Astrocyte (in vitro differentiated cells and primary cell): Measurements from ENCODE around the gene RAP1A. TPM values are rescaled to one million over a fixed set of nuclear protein-coding genes. Genes with fewer than 3 reads are reported as not detected.

Source experiments
- DNase-seq: peaks from one replicate; pipeline ENCODE4 v3.0.0-alpha.2; 2010; ENCODE audit warnings: low read depth
- FAIRE-seq: peaks from 2 replicates; lab custom pipeline; 2011; peaks lifted over from hg19 to GRCh38; lab: Jason Lieb, UNC
- H2AFZ ChIP-seq: 2 replicates; pipeline ENCODE4 v1.6.0; 2012; ENCODE audit warnings: low read depth, low read length, inconsistent platforms
- H3K27ac ChIP-seq: 2 replicates; pipeline ENCODE4 v1.5.1; 2011; ENCODE audit warnings: low read depth, low read length, inconsistent platforms
- H3K27me3 ChIP-seq: 2 replicates; pipeline ENCODE4 v1.6.0; 2011; ENCODE audit warnings: low read length, inconsistent platforms; ENCODE audit not compliant: insufficient read depth
- H3K36me3 ChIP-seq: 2 replicates; pipeline ENCODE4 v1.5.1; 2011; ENCODE audit warnings: low read length, inconsistent platforms; ENCODE audit not compliant: insufficient read depth
- H3K4me1 ChIP-seq: 2 replicates; pipeline ENCODE4 v1.5.1; 2011; ENCODE audit warnings: low read length, inconsistent platforms; ENCODE audit not compliant: insufficient read depth
- H3K4me2 ChIP-seq: 2 replicates; pipeline ENCODE4 v1.6.0; 2012; ENCODE audit warnings: low read length, inconsistent platforms
- H3K4me3 ChIP-seq: 2 replicates; pipeline ENCODE4 v1.5.1; 2011; ENCODE audit warnings: low read depth, mild to moderate bottlenecking, low read length, inconsistent platforms; ENCODE audit not compliant: insufficient read depth
- H3K79me2 ChIP-seq: 2 replicates; pipeline ENCODE4 v1.6.0; 2012; ENCODE audit warnings: mild to moderate bottlenecking, low read length, inconsistent platforms; ENCODE audit not compliant: insufficient read depth
- H3K9ac ChIP-seq: 2 replicates; pipeline ENCODE4 v1.6.0; 2012; ENCODE audit warnings: mild to moderate bottlenecking, low read length, inconsistent platforms
- H3K9me3 ChIP-seq: 2 replicates; pipeline ENCODE4 v1.5.1; 2012; ENCODE audit warnings: low read depth, mild to moderate bottlenecking, low read length, inconsistent platforms; ENCODE audit not compliant: insufficient read depth
- H4K20me1 ChIP-seq: 2 replicates; pipeline ENCODE4 v1.6.0; 2012; ENCODE audit warnings: low read length, inconsistent platforms; ENCODE audit not compliant: insufficient read depth
- H3K27ac Mint-ChIP-seq: one replicate; pipeline ENCODE4 v1.8.0; 2021; ENCODE audit warnings: mild to moderate bottlenecking, mixed read lengths; ENCODE audit not compliant: unreplicated experiment
- H3K27me3 Mint-ChIP-seq: one replicate; pipeline ENCODE4 v1.8.0; 2021; ENCODE audit warnings: low read depth, mixed read lengths; ENCODE audit not compliant: unreplicated experiment
- H3K36me3 Mint-ChIP-seq: one replicate; pipeline ENCODE4 v1.8.0; 2021; ENCODE audit warnings: low read depth, mixed read lengths; ENCODE audit not compliant: unreplicated experiment
- H3K4me1 Mint-ChIP-seq: one replicate; pipeline ENCODE4 v1.8.0; 2021; ENCODE audit warnings: low read depth, mixed read lengths; ENCODE audit not compliant: unreplicated experiment
- H3K4me3 Mint-ChIP-seq: one replicate; pipeline ENCODE4 v1.8.0; 2021; ENCODE audit warnings: mild to moderate bottlenecking, moderate library complexity, mixed read lengths; ENCODE audit not compliant: unreplicated experiment
- H3K9me3 Mint-ChIP-seq: one replicate; pipeline ENCODE4 v1.8.0; 2021; ENCODE audit warnings: mild to moderate bottlenecking, mixed read lengths; ENCODE audit not compliant: unreplicated experiment
- CTCF ChIP-seq: IDR thresholded peaks from 2 replicates; pipeline ENCODE4 v1.5.1; 2011; ENCODE audit warnings: low read depth, mild to moderate bottlenecking, inconsistent platforms, low read length, moderate library complexity; ENCODE audit not compliant: insufficient read depth
- EZH2 ChIP-seq: IDR thresholded peaks from 2 replicates; pipeline ENCODE4 v1.6.1; 2012; ENCODE audit warnings: mild to moderate bottlenecking, low read length, inconsistent platforms; ENCODE audit not compliant: insufficient read depth
- total RNA-seq: library from RNA; stranded (reverse); gene quantifications from 2 replicates; pipeline ENCODE4 v1.2.1, GENCODE V29; 2021

RAP1A gene
- total RNA-seq, 1 donor from 2014 or later: 66.6 TPM

DNA sequence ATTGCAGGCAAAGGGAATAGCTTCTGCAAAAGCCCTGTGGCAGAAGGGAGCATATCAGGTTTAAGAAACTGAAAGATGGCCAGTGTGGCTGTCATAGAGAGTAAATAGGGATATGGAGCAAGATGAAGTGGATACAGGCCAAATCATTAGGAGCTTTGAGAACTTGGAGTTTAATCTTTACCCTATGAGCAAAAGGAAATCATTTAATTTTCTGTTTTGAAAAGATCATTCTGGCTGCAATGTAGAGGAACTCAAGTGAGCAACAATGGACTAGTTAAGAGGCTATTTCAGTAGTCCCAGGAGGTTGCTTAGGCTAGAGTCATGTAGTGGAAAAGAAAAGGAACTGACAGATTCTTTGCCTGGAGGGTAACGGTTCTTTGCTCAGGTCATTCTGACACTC lies 47.2 kb downstream of the RAP1A start:
- H3K4me2 ChIP-seq: no peak overlapping the region
- H2AFZ ChIP-seq: no peak overlapping the region
- peaks cover 60% of the 10 kb centered on the region for H4K20me1 ChIP-seq
- peaks cover 6% of the 10 kb centered on the region for H3K36me3 Mint-ChIP-seq
- no peaks in the 10 kb centered on the region for H3K27me3 Mint-ChIP-seq
- FAIRE-seq: no peak
- H3K4me3 Mint-ChIP-seq: no peak overlapping the region
- no peak overlapping the region for H3K27ac ChIP-seq
- no peaks in the 10 kb centered on the region for H3K36me3 ChIP-seq
- H3K9me3 ChIP-seq: no peaks in the 10 kb centered on the region
- H3K9ac ChIP-seq: no peak overlapping the region
- H3K4me1 Mint-ChIP-seq: peaks cover 21% of the 10 kb centered on the region
- no peaks in the 10 kb centered on the region for H3K9me3 Mint-ChIP-seq
- H3K4me3 ChIP-seq: no peak overlapping the region
- TF ChIP-seq CTCF: no peak
- TF ChIP-seq EZH2: no peak
- no peak for DNase-seq
- no peaks in the 10 kb centered on the region for H3K27me3 ChIP-seq
- H3K4me1 ChIP-seq: no peaks in the 10 kb centered on the region
- no peak overlapping the region for H3K27ac Mint-ChIP-seq
- H3K79me2 ChIP-seq: peaks cover 44% of the 10 kb centered on the region

DNA sequence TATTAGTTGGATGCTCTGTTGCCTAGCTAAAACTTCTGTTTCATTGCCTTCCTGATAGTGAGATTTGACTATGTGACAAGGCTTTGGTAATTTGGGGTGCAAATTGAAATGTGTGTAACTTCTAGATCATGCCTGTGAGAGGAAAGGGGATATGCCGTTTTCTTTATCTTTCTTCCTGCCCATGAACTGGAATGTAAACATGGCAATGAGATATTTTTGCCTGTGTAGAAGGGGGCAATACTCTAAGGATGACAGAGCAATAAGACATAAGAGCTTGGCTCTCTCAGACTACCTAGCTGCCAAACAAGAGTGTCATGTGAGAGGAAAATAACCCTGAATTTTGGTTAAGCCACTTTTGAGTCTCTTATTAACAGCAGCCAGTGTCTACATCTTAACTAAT lies 49.7 kb downstream of the RAP1A start:
- H3K79me2 ChIP-seq: peaks cover 53% of the 10 kb centered on the region
- no peaks in the 10 kb centered on the region for H3K4me1 ChIP-seq
- no peaks in the 10 kb centered on the region for H3K27me3 ChIP-seq
- peaks cover 58% of the 10 kb centered on the region for H4K20me1 ChIP-seq
- Mint-ChIP-seq H3K4me1 (peaks cover 21% of the 10 kb centered on the region), H3K4me3 (no peak overlapping the region), H3K36me3 (peaks cover 6% of the 10 kb centered on the region), H3K27ac (no peak overlapping the region), H3K9me3 (no peaks in the 10 kb centered on the region), H3K27me3 (no peaks in the 10 kb centered on the region)
- TF ChIP-seq CTCF: no peak
- no peak for TF ChIP-seq EZH2
- H3K4me2 ChIP-seq: no peak overlapping the region
- DNase-seq: peak; percentile 14
- H3K4me3 ChIP-seq: no peak overlapping the region
- FAIRE-seq: no peak
- H3K27ac ChIP-seq: no peak overlapping the region
- no peak overlapping the region for H3K9ac ChIP-seq
- H3K36me3 ChIP-seq: no peaks in the 10 kb centered on the region
- no peaks in the 10 kb centered on the region for H3K9me3 ChIP-seq
- H2AFZ ChIP-seq: no peak overlapping the region

DNA sequence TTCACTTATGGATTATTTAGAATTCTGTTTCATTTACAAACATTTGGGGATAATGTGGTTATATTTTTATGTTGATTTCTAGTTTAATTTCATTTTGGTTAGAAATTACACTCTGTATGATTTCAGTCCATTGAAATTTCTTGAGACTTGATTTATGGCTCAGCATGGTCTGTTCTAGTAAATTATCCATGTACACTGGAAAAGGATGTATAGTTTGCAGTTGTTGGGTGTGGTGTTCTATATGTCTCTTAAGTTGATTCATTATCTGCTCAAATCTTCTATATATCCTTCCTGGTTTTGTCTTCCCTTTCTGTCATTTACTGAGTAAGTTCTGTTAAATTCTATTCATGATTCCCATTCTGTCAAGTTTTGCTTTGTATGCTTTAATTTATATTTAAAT lies 52.3 kb downstream of the RAP1A start:
- peaks cover 50% of the 10 kb centered on the region for H4K20me1 ChIP-seq

More for the DNA sequence above, 52.3 kb downstream of the RAP1A start:
- peaks cover 5% of the 10 kb centered on the region for H3K4me1 Mint-ChIP-seq
- no peak overlapping the region for H3K9ac ChIP-seq
- no peak overlapping the region for H3K27ac ChIP-seq
- no peaks in the 10 kb centered on the region for H3K4me1 ChIP-seq
- no peaks in the 10 kb centered on the region for H3K36me3 ChIP-seq
- H2AFZ ChIP-seq: no peak overlapping the region
- H3K36me3 Mint-ChIP-seq: peaks cover 6% of the 10 kb centered on the region
- no peaks in the 10 kb centered on the region for H3K9me3 Mint-ChIP-seq
- H3K27ac Mint-ChIP-seq: no peak overlapping the region
- peaks cover 58% of the 10 kb centered on the region for H3K79me2 ChIP-seq
- no peak overlapping the region for H3K4me2 ChIP-seq
- no peak for TF ChIP-seq EZH2
- TF ChIP-seq CTCF: no peak
- no peak overlapping the region for H3K4me3 ChIP-seq
- no peaks in the 10 kb centered on the region for H3K27me3 Mint-ChIP-seq
- no peak for FAIRE-seq
- no peaks in the 10 kb centered on the region for H3K27me3 ChIP-seq
- no peaks in the 10 kb centered on the region for H3K9me3 ChIP-seq
- DNase-seq: no peak
- no peak overlapping the region for H3K4me3 Mint-ChIP-seq
